Measurements from ENCODE around the gene GNAQ.

GRCh38 chr9:77764894-77765780 lies 266.5 kb downstream of the GNAQ start:
- TF ChIP-seq REST (IDR thresholded peaks at IDR 0.05) (no peak), KDM5A (IDR thresholded peaks at IDR 0.05) (no peak), CTCF (IDR thresholded peaks at IDR 0.05) (peak; percentile 67), NR3C1 (IDR thresholded peaks at IDR 0.05) (no peak), RFX5 (IDR thresholded peaks at IDR 0.05) (no peak), MAFK (IDR thresholded peaks at IDR 0.05; ENCODE audit: partially characterized antibody) (no peak), ELK1 (IDR thresholded peaks at IDR 0.05; ENCODE audit: low read depth, low read length) (no peak), MAX (IDR thresholded peaks at IDR 0.05) (no peak), TFCP2L1 (CRISPR knock-in tag; IDR thresholded peaks at IDR 0.05) (no peak), MAZ (IDR thresholded peaks at IDR 0.05; ENCODE audit: borderline replicate concordance, low read depth, low read length) (no peak), CHD2 (IDR thresholded peaks at IDR 0.05; ENCODE audit: low read length, partially characterized antibody) (no peak)
